Adipocyte (in vitro differentiated cells): ENCODE results near the gene PSMC3IP.
"Not testable (repeated sequence)": the region's sequence is repeated elsewhere in the genome, so short reads cannot be mapped to it uniquely, and the experiment has no call there.

Experiments used
- DNase-seq: peaks from one replicate; pipeline ENCODE4 v3.0.0-alpha.2; 2015; ENCODE audit warnings: low read depth
- H3K27me3 ChIP-seq: replicated peaks from 2 replicates; pipeline ENCODE4 v1.7.0; 2013; ENCODE audit warnings: mild to moderate bottlenecking, low read length, moderate library complexity; ENCODE audit not compliant: control insufficient read depth, insufficient read depth
- H3K36me3 ChIP-seq: 2 replicates; pipeline ENCODE4 v1.7.0; 2013; ENCODE audit warnings: low read length, mild to moderate bottlenecking, moderate library complexity; ENCODE audit not compliant: control insufficient read depth, insufficient read depth, severe bottlenecking
- H3K4me1 ChIP-seq: 2 replicates; pipeline ENCODE4 v1.7.0; 2013; ENCODE audit warnings: mild to moderate bottlenecking, low read length, moderate library complexity; ENCODE audit not compliant: control insufficient read depth, insufficient read depth
- H3K4me3 ChIP-seq: 2 replicates; pipeline ENCODE4 v1.7.0; 2013; ENCODE audit warnings: mild to moderate bottlenecking, low read length, moderate library complexity
- H3K9ac ChIP-seq: 2 replicates; pipeline ENCODE4 v1.7.0; 2013; ENCODE audit warnings: mild to moderate bottlenecking, low read length, moderate library complexity
- H3K9me3 ChIP-seq: 2 replicates; pipeline ENCODE4 v1.7.0; 2013; ENCODE audit warnings: mild to moderate bottlenecking, low read length, moderate library complexity; ENCODE audit not compliant: control insufficient read depth

The PSMC3IP gene

GRCh38 chr17:42544874-42545283 lies 32.6 kb downstream of the PSMC3IP start:
- Histone ChIP-seq H3K4me3 (no peak overlapping the region), H3K36me3 (peaks cover 48% of the 10 kb centered on the region), H3K4me1 (no peaks in the 10 kb centered on the region), H3K9ac (no peak overlapping the region), H3K27me3 (no peaks in the 10 kb centered on the region), H3K9me3 (no peaks in the 10 kb centered on the region)
- no peak for DNase-seq

GRCh38 chr17:42543190-42544079 lies 34.1 kb downstream of the PSMC3IP start:
- Histone ChIP-seq H3K4me3 (no peak overlapping the region), H3K27me3 (no peaks in the 10 kb centered on the region), H3K9ac (no peak overlapping the region), H3K9me3 (no peaks in the 10 kb centered on the region), H3K36me3 (peaks cover 63% of the 10 kb centered on the region), H3K4me1 (no peaks in the 10 kb centered on the region)
- no peak for DNase-seq

GRCh38 chr17:42541041-42541833 lies 36.3 kb downstream of the PSMC3IP start:
- peaks cover 9% of the 10 kb centered on the region for H3K4me1 ChIP-seq
- peaks cover 67% of the 10 kb centered on the region for H3K36me3 ChIP-seq
- no peaks in the 10 kb centered on the region for H3K9me3 ChIP-seq
- H3K9ac ChIP-seq: no peak overlapping the region
- no peak for DNase-seq
- H3K27me3 ChIP-seq: no peaks in the 10 kb centered on the region
- no peak overlapping the region for H3K4me3 ChIP-seq

- H3K9ac ChIP-seq, H3K4me3 ChIP-seq: not testable (repeated sequence)
- H3K36me3 ChIP-seq: peaks cover 67% of the 10 kb centered on the region
Measured at GRCh38 chr17:42540558-42540957, 37.0 kb downstream of the PSMC3IP start.

GRCh38 chr17:42538482-42538881 lies 39.0 kb downstream of the PSMC3IP start:
- no peaks in the 10 kb centered on the region for H3K9me3 ChIP-seq
- DNase-seq: no peak
- no peak overlapping the region for H3K9ac ChIP-seq
- H3K4me3 ChIP-seq: no peak overlapping the region
- no peaks in the 10 kb centered on the region for H3K27me3 ChIP-seq
- H3K4me1 ChIP-seq: peaks cover 18% of the 10 kb centered on the region
- H3K36me3 ChIP-seq: peaks cover 49% of the 10 kb centered on the region

More at GRCh38 chr17:42540558-42540957, 37.0 kb downstream of the PSMC3IP start:
- not testable (repeated sequence) for DNase-seq, H3K9me3 ChIP-seq, H3K27me3 ChIP-seq
- H3K4me1 ChIP-seq: peaks cover 12% of the 10 kb centered on the region

GRCh38 chr17:42537826-42538451 lies 39.6 kb downstream of the PSMC3IP start:
- H3K9ac ChIP-seq: peak overlapping the region; percentile 89

GRCh38 chr17:42537156-42537805 lies 40.2 kb downstream of the PSMC3IP start:
- DNase-seq: no peak

More at GRCh38 chr17:42537826-42538451, 39.6 kb downstream of the PSMC3IP start:
- Histone ChIP-seq H3K9me3 (no peaks in the 10 kb centered on the region), H3K4me3 (peak overlapping the region; percentile 90), H3K36me3 (peaks cover 44% of the 10 kb centered on the region), H3K4me1 (peaks cover 18% of the 10 kb centered on the region), H3K27me3 (no peaks in the 10 kb centered on the region)
- DNase-seq: no peak

GRCh38 chr17:42536372-42537155 lies 41.0 kb downstream of the PSMC3IP start:
- H3K27me3 ChIP-seq: no peaks in the 10 kb centered on the region
- H3K4me1 ChIP-seq: peaks cover 21% of the 10 kb centered on the region
- H3K9ac ChIP-seq: peak overlapping the region; percentile 89
- H3K36me3 ChIP-seq: peaks cover 33% of the 10 kb centered on the region
- H3K4me3 ChIP-seq: peak overlapping the region; percentile 90
- H3K9me3 ChIP-seq: no peaks in the 10 kb centered on the region
- DNase-seq: peak; percentile 80

More at GRCh38 chr17:42537156-42537805, 40.2 kb downstream of the PSMC3IP start:
- Histone ChIP-seq H3K36me3 (peaks cover 37% of the 10 kb centered on the region), H3K9ac (peak overlapping the region; percentile 89), H3K4me1 (peaks cover 18% of the 10 kb centered on the region), H3K9me3 (no peaks in the 10 kb centered on the region), H3K4me3 (peak overlapping the region; percentile 90), H3K27me3 (no peaks in the 10 kb centered on the region)

- H3K36me3 ChIP-seq: peaks cover 27% of the 10 kb centered on the region
- peak within 1 kb of the TSS; percentile 89 for H3K9ac ChIP-seq
- no peaks in the 10 kb centered on the region for H3K9me3 ChIP-seq
- H3K4me1 ChIP-seq: peaks cover 23% of the 10 kb centered on the region
- DNase-seq: peak; percentile 98
- no peaks in the 10 kb centered on the region for H3K27me3 ChIP-seq
- H3K4me3 ChIP-seq: peak within 1 kb of the TSS; percentile 90
Measured at GRCh38 chr17:42536048-42536371, 41.5 kb downstream of the PSMC3IP start, which contains the start of gene NAGLU. Gene NAGLU, plus strand, starts transcription at chr17:42536241. Its CDS starts 32 bp downstream, at chr17:42536273.
